ACC112 (cell line): ENCODE measurements around the gene FNBP1L.
A peak's percentile ranks its signal among the peaks of the same experiment; 100 is the strongest.
"Not testable (repeated sequence)": the region's sequence is repeated elsewhere in the genome, so short reads cannot be mapped to it uniquely, and the experiment has no call there.

ENCODE experiments used
- H2AFZ ChIP-seq: fragments of 200-600 bp; sonication (generic); one replicate; pipeline ENCODE4 v1.6.0; 2017; ENCODE audit warnings: antibody characterized with exemption, low read length; ENCODE audit not compliant: unreplicated experiment
- H3K27ac ChIP-seq: fragments of 200-600 bp; sonication (generic); 2 replicates; pipeline ENCODE4 v1.5.1; 2014; ENCODE audit warnings: low read depth, mild to moderate bottlenecking, antibody characterized with exemption, low read length, moderate library complexity
- H3K27me3 ChIP-seq: fragments of 200-600 bp; sonication (generic); 2 replicates; pipeline ENCODE4 v1.6.1; 2014; ENCODE audit warnings: mild to moderate bottlenecking, antibody characterized with exemption, low read length, moderate library complexity, mixed read lengths; ENCODE audit not compliant: insufficient read depth
- H3K36me3 ChIP-seq: fragments of 200-600 bp; sonication (generic); 2 replicates; pipeline ENCODE4 v1.6.1; 2016; ENCODE audit warnings: mild to moderate bottlenecking, antibody characterized with exemption, low read length, moderate library complexity, mixed read lengths; ENCODE audit not compliant: insufficient read depth
- H3K4me1 ChIP-seq: fragments of 200-600 bp; sonication (generic); one replicate; pipeline ENCODE4 v1.6.1; 2016; ENCODE audit warnings: low read length, mixed read lengths; ENCODE audit not compliant: insufficient read depth, unreplicated experiment, control insufficient read depth
- H3K4me3 ChIP-seq: fragments of 200-600 bp; sonication (generic); 2 replicates; pipeline ENCODE4 v1.5.1; 2014; ENCODE audit warnings: mild to moderate bottlenecking, low read depth, low read length
- H3K79me2 ChIP-seq: fragments of 200-600 bp; sonication (generic); one replicate; pipeline ENCODE4 v1.6.0; 2016; ENCODE audit warnings: low read length; ENCODE audit not compliant: control insufficient read depth, unreplicated experiment, insufficient read depth

The FNBP1L gene

GRCh38 chr1:93465371-93466082 is 17.6 kb downstream of the FNBP1L start:
- H3K27me3 ChIP-seq, H3K4me1 ChIP-seq, H2AFZ ChIP-seq, H3K4me3 ChIP-seq, H3K27ac ChIP-seq, H3K36me3 ChIP-seq: not testable (repeated sequence)
- peaks cover 47% of the 10 kb centered on the region for H3K79me2 ChIP-seq

- Histone ChIP-seq H3K79me2 (peaks cover 43% of the 10 kb centered on the region), H3K27ac (no peak overlapping the region), H3K27me3 (no peaks in the 10 kb centered on the region), H3K36me3 (0 out of 2 replicates have a peak, but pooled peaks cover 4% of the 10 kb centered on the region), H3K4me1 (peaks cover 12% of the 10 kb centered on the region), H2AFZ (no peak overlapping the region), H3K4me3 (no peak overlapping the region)
Observed at GRCh38 chr1:93467606-93468005, 19.7 kb downstream of the FNBP1L start.

GRCh38 chr1:93468662-93469061 is 20.7 kb downstream of the FNBP1L start:
- Histone ChIP-seq H3K4me1 (peaks cover 12% of the 10 kb centered on the region), H3K79me2 (peaks cover 46% of the 10 kb centered on the region), H3K36me3 (0 out of 2 replicates have a peak, but pooled peaks cover under 1% of the 10 kb centered on the region), H3K27me3 (no peaks in the 10 kb centered on the region), H3K4me3 (no peak overlapping the region), H3K27ac (no peak overlapping the region), H2AFZ (no peak overlapping the region)

- not testable (repeated sequence) for H3K27me3 ChIP-seq, H2AFZ ChIP-seq, H3K27ac ChIP-seq, H3K4me3 ChIP-seq, H3K36me3 ChIP-seq
- peaks cover 48% of the 10 kb centered on the region for H3K79me2 ChIP-seq
- H3K4me1 ChIP-seq: peaks cover 12% of the 10 kb centered on the region
Observed at GRCh38 chr1:93469223-93469622, 21.3 kb downstream of the FNBP1L start.

- Histone ChIP-seq H2AFZ (no peak overlapping the region), H3K27me3 (no peaks in the 10 kb centered on the region), H3K79me2 (peaks cover 52% of the 10 kb centered on the region), H3K27ac (no peak overlapping the region), H3K4me3 (no peak overlapping the region), H3K36me3 (no peaks in the 10 kb centered on the region), H3K4me1 (peaks cover 12% of the 10 kb centered on the region)
Observed at GRCh38 chr1:93471284-93471683, 23.4 kb downstream of the FNBP1L start.

GRCh38 chr1:93471911-93472310 is 24.0 kb downstream of the FNBP1L start:
- Histone ChIP-seq H2AFZ (no peak overlapping the region), H3K4me3 (no peak overlapping the region), H3K79me2 (peaks cover 57% of the 10 kb centered on the region), H3K27ac (peak overlapping the region; percentile 36), H3K36me3 (no peaks in the 10 kb centered on the region), H3K27me3 (no peaks in the 10 kb centered on the region), H3K4me1 (peaks cover 12% of the 10 kb centered on the region)

GRCh38 chr1:93474321-93474720 is 26.4 kb downstream of the FNBP1L start:
- H3K79me2 ChIP-seq: peaks cover 51% of the 10 kb centered on the region
- H3K4me3 ChIP-seq: no peak overlapping the region
- H2AFZ ChIP-seq: no peak overlapping the region
- H3K27ac ChIP-seq: no peak overlapping the region
- H3K27me3 ChIP-seq: no peaks in the 10 kb centered on the region
- H3K36me3 ChIP-seq: no peaks in the 10 kb centered on the region
- H3K4me1 ChIP-seq: peaks cover 12% of the 10 kb centered on the region

GRCh38 chr1:93475681-93476080 is 27.8 kb downstream of the FNBP1L start:
- H2AFZ ChIP-seq: no peak overlapping the region
- H3K79me2 ChIP-seq: peaks cover 45% of the 10 kb centered on the region
- H3K4me3 ChIP-seq: no peak overlapping the region
- H3K27me3 ChIP-seq: no peaks in the 10 kb centered on the region
- no peaks in the 10 kb centered on the region for H3K36me3 ChIP-seq
- peaks cover 12% of the 10 kb centered on the region for H3K4me1 ChIP-seq
- no peak overlapping the region for H3K27ac ChIP-seq

- H3K27ac ChIP-seq, H3K27me3 ChIP-seq, H3K36me3 ChIP-seq, H3K4me3 ChIP-seq, H2AFZ ChIP-seq, H3K4me1 ChIP-seq: not testable (repeated sequence)
- H3K79me2 ChIP-seq: peaks cover 23% of the 10 kb centered on the region
Observed at GRCh38 chr1:93479133-93479745, 31.3 kb downstream of the FNBP1L start.

- not testable (repeated sequence) for H3K4me3 ChIP-seq, H3K36me3 ChIP-seq, H3K27me3 ChIP-seq, H3K27ac ChIP-seq, H2AFZ ChIP-seq, H3K4me1 ChIP-seq
- H3K79me2 ChIP-seq: peaks cover 11% of the 10 kb centered on the region
Observed at GRCh38 chr1:93481899-93482298, 34.0 kb downstream of the FNBP1L start.

GRCh38 chr1:93483200-93483599 is 35.3 kb downstream of the FNBP1L start:
- Histone ChIP-seq H3K4me3 (no peak overlapping the region), H3K4me1 (no peaks in the 10 kb centered on the region), H3K27ac (no peak overlapping the region), H3K27me3 (no peaks in the 10 kb centered on the region), H3K79me2 (peaks cover 10% of the 10 kb centered on the region), H2AFZ (no peak overlapping the region), H3K36me3 (no peaks in the 10 kb centered on the region)
